ENCODE results near the gene TPGS1. TPM values are rescaled to one million over a fixed set of nuclear protein-coding genes. Genes with fewer than 3 reads are reported as not detected.

Gene TPGS1
- total RNA-seq, 1 experiment from 2014 or later, result 11.5 TPM

DNA sequence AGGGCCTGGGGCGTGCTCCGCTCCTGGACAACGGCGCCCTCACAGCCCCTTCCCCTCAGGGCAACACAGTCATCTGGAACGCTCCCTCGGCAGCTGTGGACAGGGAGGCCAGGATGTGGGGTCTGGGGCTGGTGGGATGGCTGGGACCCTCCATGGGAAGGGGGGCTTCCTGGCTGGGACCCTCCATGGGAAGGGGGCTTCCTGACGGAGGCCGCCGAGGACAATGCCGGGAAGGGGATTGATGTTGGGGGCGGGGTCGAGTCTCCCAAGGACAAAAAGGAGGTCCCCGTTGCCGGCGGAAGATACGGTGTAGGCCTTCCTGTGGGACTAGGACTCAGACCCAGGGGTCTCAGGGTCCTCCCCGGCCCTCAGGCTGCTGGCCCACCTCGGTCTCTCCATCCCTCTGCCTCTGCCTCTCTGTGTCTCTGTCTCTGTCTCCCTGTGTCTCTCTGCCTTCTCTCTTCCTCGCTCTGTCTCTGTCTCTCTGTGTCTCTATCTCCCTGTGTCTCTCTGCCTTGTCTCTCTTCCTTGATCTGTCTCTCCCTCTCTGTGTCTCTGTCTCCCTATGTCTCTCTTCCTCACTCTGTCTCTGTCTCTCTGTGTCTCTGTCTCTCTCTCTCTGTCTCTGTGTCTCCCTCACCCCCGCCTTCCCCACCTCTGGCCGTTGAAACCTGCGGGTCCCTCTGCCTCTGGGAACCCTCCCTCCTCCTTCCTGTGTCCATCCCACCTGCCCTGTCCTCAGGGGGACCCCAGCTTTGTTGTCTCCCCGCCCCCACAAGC, 13.7 kb upstream of the TPGS1 start:
- Mint-ChIP-seq H3K9me3 (ENCODE audit: unreplicated experiment) (peaks cover 11% of the 10 kb centered on the region), H3K4me3 (ENCODE audit: unreplicated experiment) (peak overlapping the region; percentile 51)

DNA sequence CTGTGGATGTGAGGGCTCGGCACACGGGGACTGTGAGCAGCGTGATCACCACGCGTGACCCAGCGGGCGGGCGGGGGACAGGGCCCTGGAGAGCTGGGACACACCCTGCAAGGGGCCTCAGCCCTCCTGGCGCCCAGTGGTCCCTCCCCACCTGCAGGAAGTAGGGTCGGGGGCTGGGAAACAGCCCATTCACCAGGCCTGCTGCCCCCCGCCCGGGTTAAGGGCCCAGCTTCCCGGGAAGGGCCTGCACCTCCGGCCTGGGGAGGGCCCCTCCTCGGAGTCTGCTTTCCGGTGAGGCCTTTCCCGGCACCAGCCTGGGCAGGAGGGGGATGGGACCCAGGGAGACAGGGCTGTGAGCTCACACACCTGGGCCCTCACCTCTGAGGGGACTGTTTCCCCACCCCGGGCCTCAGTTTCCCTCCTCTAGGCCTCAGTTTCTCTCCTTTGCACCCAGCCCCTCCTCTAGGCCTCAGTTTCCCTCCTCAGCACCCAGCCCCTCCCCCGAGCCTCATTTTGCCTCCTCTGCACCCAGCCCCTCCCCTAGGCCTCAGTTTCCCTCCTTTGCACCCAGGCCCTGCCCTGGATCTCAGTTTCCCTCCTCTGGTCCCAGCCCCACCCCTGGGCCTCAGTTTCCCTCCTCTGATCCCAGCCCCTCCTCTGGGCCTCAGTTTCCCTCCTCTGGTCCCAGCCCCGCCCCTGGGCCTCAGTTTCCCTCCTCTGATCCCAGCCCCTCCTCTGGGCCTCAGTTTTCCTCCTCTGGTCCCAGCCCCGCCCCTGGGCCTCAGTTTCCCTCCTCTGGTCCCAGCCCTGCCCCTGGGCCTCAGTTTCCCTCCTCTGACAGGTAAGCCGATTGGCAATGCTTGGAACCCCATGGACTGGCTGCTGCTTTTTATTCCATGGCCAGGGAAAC, 12.9 kb upstream of the TPGS1 start:
- H3K9me3 Mint-ChIP-seq (ENCODE audit: unreplicated experiment), result peaks cover 11% of the 10 kb centered on the region
- CTCF ChIA-PET, result interaction anchor here (0.6 to 1.9 kb wide), 2 partner anchors 12 to 138 kb away, joined by 3 to 9 read pairs; no protein-coding TSS in a partner anchor
- H3K27me3 Mint-ChIP-seq (ENCODE audit: insufficient read depth, unreplicated experiment), result peaks cover 4% of the 10 kb centered on the region
- BruUV-seq (replicated peaks), result no TSS peak
- H3K4me3 Mint-ChIP-seq (ENCODE audit: unreplicated experiment), result peak overlapping the region; percentile 51
- Histone ChIP-seq H3K36me3 (ENCODE audit: control insufficient read depth, insufficient read depth, low read length) (no peaks in the 10 kb centered on the region), H3K9me3 (no peaks in the 10 kb centered on the region), H3K4me3 (ENCODE audit: low read depth, low read length) (no peak overlapping the region), H3K4me1 (peaks cover 4% of the 10 kb centered on the region; the same call in 1 of the 2 replicates), H3K27me3 (replicated peaks; ENCODE audit: control insufficient read depth, insufficient read depth, low read length) (no peaks in the 10 kb centered on the region)
- DNase-seq, result no peak
- TF ChIP-seq, protein P1, sequence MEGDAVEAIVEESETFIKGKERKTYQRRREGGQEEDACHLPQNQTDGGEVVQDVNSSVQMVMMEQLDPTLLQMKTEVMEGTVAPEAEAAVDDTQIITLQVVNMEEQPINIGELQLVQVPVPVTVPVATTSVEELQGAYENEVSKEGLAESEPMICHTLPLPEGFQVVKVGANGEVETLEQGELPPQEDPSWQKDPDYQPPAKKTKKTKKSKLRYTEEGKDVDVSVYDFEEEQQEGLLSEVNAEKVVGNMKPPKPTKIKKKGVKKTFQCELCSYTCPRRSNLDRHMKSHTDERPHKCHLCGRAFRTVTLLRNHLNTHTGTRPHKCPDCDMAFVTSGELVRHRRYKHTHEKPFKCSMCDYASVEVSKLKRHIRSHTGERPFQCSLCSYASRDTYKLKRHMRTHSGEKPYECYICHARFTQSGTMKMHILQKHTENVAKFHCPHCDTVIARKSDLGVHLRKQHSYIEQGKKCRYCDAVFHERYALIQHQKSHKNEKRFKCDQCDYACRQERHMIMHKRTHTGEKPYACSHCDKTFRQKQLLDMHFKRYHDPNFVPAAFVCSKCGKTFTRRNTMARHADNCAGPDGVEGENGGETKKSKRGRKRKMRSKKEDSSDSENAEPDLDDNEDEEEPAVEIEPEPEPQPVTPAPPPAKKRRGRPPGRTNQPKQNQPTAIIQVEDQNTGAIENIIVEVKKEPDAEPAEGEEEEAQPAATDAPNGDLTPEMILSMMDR (IDR thresholded peaks at IDR 0.05; ENCODE audit: insufficient read depth in 1 of 2, low read depth in 1 of 2, low read length in 1 of 2, severe bottlenecking in 1 of 2, unreplicated experiment in 1 of 2), result no peak
- POLR2A ChIA-PET, result no interaction called here
- peak overlapping the region; percentile 47 for H3K27ac Mint-ChIP-seq (ENCODE audit: unreplicated experiment)
- intact Hi-C loops (cut with micrococcal nuclease; ENCODE audit: unreplicated experiment), result no loop called here
- H3K4me1 Mint-ChIP-seq (ENCODE audit: low read depth, unreplicated experiment), result peaks cover 12% of the 10 kb centered on the region
- H3K36me3 Mint-ChIP-seq (ENCODE audit: insufficient read depth, unreplicated experiment), result peaks cover 19% of the 10 kb centered on the region

More for the DNA sequence above, 13.7 kb upstream of the TPGS1 start:
- Mint-ChIP-seq H3K27me3 (ENCODE audit: insufficient read depth, unreplicated experiment) (no peaks in the 10 kb centered on the region), H3K4me1 (ENCODE audit: low read depth, unreplicated experiment) (peaks cover 7% of the 10 kb centered on the region), H3K36me3 (ENCODE audit: insufficient read depth, unreplicated experiment) (peaks cover 19% of the 10 kb centered on the region), H3K27ac (ENCODE audit: unreplicated experiment) (peak overlapping the region; percentile 47)
- intact Hi-C loops (cut with micrococcal nuclease; ENCODE audit: unreplicated experiment), result no loop called here
- Histone ChIP-seq H3K9me3 (no peaks in the 10 kb centered on the region), H3K4me3 (ENCODE audit: low read depth, low read length) (no peak overlapping the region), H3K4me1 (peaks cover 5% of the 10 kb centered on the region; the same call in 1 of the 2 replicates), H3K27me3 (replicated peaks; ENCODE audit: control insufficient read depth, insufficient read depth, low read length) (no peaks in the 10 kb centered on the region), H3K36me3 (ENCODE audit: control insufficient read depth, insufficient read depth, low read length) (no peaks in the 10 kb centered on the region)
- ChIA-PET CTCF (no interaction called here), POLR2A (no interaction called here)
- BruUV-seq (replicated peaks), result no TSS peak
- TF ChIP-seq, protein P1 (IDR thresholded peaks at IDR 0.05; ENCODE audit: insufficient read depth in 1 of 2, low read depth in 1 of 2, low read length in 1 of 2, severe bottlenecking in 1 of 2, unreplicated experiment in 1 of 2), result no peak
- DNase-seq, result no peak

DNA sequence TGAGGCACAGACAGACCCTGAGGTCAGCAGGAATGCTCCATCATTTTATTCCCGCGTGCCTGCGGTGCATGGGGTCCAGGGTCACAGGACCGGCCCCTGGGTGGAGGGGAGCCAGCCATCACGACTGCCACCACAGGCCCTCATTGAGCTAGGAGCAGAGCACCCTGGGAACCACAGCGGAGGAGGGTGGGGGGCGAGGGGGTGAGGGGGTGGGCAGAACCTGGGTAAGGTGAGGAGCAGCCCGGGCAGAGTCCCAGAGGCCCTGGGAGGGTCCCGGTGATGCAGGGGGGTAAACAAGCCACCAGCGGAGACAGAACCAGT, 12.3 kb upstream of the TPGS1 start:
- no TSS peak for BruUV-seq (replicated peaks)
- TF ChIP-seq, protein P1 (IDR thresholded peaks at IDR 0.05; ENCODE audit: insufficient read depth in 1 of 2, low read depth in 1 of 2, low read length in 1 of 2, severe bottlenecking in 1 of 2, unreplicated experiment in 1 of 2), result no peak
- Mint-ChIP-seq H3K36me3 (ENCODE audit: insufficient read depth, unreplicated experiment) (peaks cover 15% of the 10 kb centered on the region), H3K4me3 (ENCODE audit: unreplicated experiment) (no peak overlapping the region), H3K27ac (ENCODE audit: unreplicated experiment) (no peak overlapping the region), H3K27me3 (ENCODE audit: insufficient read depth, unreplicated experiment) (peaks cover 5% of the 10 kb centered on the region), H3K4me1 (ENCODE audit: low read depth, unreplicated experiment) (peaks cover 14% of the 10 kb centered on the region), H3K9me3 (ENCODE audit: unreplicated experiment) (peaks cover 11% of the 10 kb centered on the region)
- intact Hi-C loops (cut with micrococcal nuclease; ENCODE audit: unreplicated experiment), result no loop called here
- ChIA-PET POLR2A (no interaction called here), CTCF (interaction anchor here (0.6 to 1.9 kb wide), 3 partner anchors 12 to 138 kb away, joined by 3 to 9 read pairs (median 4); no protein-coding TSS in a partner anchor)
- H3K27me3 ChIP-seq (replicated peaks; ENCODE audit: control insufficient read depth, insufficient read depth, low read length), result no peaks in the 10 kb centered on the region
- no peaks in the 10 kb centered on the region for H3K9me3 ChIP-seq
- no peak overlapping the region for H3K4me3 ChIP-seq (ENCODE audit: low read depth, low read length)
- DNase-seq, result no peak
- no peaks in the 10 kb centered on the region; the same call in 1 of the 2 replicates for H3K4me1 ChIP-seq
- no peaks in the 10 kb centered on the region for H3K36me3 ChIP-seq (ENCODE audit: control insufficient read depth, insufficient read depth, low read length)
